ENCODE results near the gene PPP4R3A. TPM values are rescaled to one million over a fixed set of nuclear protein-coding genes. Genes with fewer than 3 reads are reported as not detected.
"Not testable (repeated sequence)": the region's sequence is repeated elsewhere in the genome, so short reads cannot be mapped to it uniquely, and the experiment has no call there.

The PPP4R3A gene
- total RNA-seq, 3 donors from 2014 or later = 83.9 to 127 (median 98.6) TPM

DNA sequence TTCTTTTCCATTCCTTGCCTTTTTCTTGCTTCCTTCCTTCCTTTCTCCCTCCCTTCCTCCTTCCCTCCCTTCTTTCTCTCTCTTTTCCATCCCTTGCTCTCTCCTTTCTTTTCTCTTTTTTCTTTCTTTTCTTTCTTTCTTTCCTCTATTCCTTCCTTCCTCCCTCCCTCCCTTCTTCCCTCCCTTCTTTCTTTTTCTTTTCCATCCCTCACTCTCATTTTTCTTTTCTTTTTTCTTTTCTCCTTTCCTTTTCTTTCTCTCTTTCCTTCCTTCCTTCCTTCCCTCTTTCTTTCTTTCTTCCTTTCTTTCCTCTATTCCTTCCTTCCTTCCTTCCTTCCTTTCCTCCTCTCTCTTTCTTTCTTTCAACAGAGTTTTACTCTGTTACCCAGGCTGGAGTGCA, 35.1 kb upstream of the PPP4R3A start:
- no peak for DNase-seq (ENCODE audit: low spot score in 2 of 2)
- Histone ChIP-seq H3K9me3 (peaks cover 0 to 10% of the 10 kb centered on the region in 2 donors), H3K4me3 (no peak overlapping the region), H3K27ac (no peak overlapping the region), H3K27me3 (no peaks in the 10 kb centered on the region), H3K4me1 (no peaks in the 10 kb centered on the region), H3K36me3 (no peaks in the 10 kb centered on the region)
- intact Hi-C loops (cut with DNase I; ENCODE audit: low total_unique reads) = no loop called here
- no peak for TF ChIP-seq POLR2AphosphoS5 (IDR thresholded peaks at IDR 0.05)
- no peak for TF ChIP-seq CTCF (IDR thresholded peaks at IDR 0.05)
- TF ChIP-seq POLR2A (IDR thresholded peaks at IDR 0.05) = no peak

DNA sequence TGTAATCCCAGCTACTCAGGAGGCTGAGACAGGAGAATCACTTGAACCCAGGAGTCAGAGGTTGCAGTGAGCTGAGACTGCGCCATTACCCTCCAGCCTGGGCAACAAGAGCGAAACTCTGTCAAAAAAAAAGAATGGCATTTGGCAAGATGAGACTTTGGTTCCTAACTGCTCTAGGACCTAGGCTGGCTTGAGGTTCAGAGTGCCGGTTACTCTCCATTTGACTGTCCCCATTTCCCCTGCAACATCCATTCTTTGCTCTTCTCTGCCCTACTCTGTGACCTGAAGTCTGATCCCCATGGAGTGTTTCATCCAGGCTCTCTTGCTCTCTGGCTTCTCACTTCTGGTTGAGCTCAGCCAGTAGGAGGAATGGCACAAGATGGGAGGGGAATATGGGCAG, 26.2 kb upstream of the PPP4R3A start:
- Histone ChIP-seq H3K36me3 (no peaks in the 10 kb centered on the region), H3K27ac (no peak overlapping the region), H3K9me3 (no peaks in the 10 kb centered on the region), H3K4me3 (no peak overlapping the region), H3K27me3 (no peaks in the 10 kb centered on the region), H3K4me1 (no peaks in the 10 kb centered on the region)
- TF ChIP-seq POLR2A (IDR thresholded peaks at IDR 0.05) (no peak), POLR2AphosphoS5 (IDR thresholded peaks at IDR 0.05) (no peak), CTCF (IDR thresholded peaks at IDR 0.05) (no peak)
- intact Hi-C loops (cut with DNase I; ENCODE audit: low total_unique reads) = no loop called here
- DNase-seq (ENCODE audit: low spot score in 2 of 2) = no peak

GRCh38 chr14:91534059-91534458, 23.9 kb upstream of the PPP4R3A start:
- H3K9me3 ChIP-seq; H3K4me1 ChIP-seq; H3K4me3 ChIP-seq; intact Hi-C loops (cut with DNase I; ENCODE audit: low total_unique reads); H3K36me3 ChIP-seq; DNase-seq (ENCODE audit: low spot score in 2 of 2); H3K27ac ChIP-seq; H3K27me3 ChIP-seq: not testable (repeated sequence)

GRCh38 chr14:91533623-91534022, 23.5 kb upstream of the PPP4R3A start:
- Histone ChIP-seq H3K36me3 (no peaks in the 10 kb centered on the region), H3K27me3 (no peaks in the 10 kb centered on the region), H3K9me3 (no peaks in the 10 kb centered on the region), H3K4me3 (no peak overlapping the region), H3K27ac (no peak overlapping the region), H3K4me1 (no peaks in the 10 kb centered on the region)
- TF ChIP-seq CTCF (IDR thresholded peaks at IDR 0.05) = no peak
- TF ChIP-seq POLR2AphosphoS5 (IDR thresholded peaks at IDR 0.05) = no peak
- no peak for TF ChIP-seq POLR2A (IDR thresholded peaks at IDR 0.05)
- DNase-seq (ENCODE audit: low spot score in 2 of 2) = no peak
- intact Hi-C loops (cut with DNase I; ENCODE audit: low total_unique reads) = no loop called here

DNA sequence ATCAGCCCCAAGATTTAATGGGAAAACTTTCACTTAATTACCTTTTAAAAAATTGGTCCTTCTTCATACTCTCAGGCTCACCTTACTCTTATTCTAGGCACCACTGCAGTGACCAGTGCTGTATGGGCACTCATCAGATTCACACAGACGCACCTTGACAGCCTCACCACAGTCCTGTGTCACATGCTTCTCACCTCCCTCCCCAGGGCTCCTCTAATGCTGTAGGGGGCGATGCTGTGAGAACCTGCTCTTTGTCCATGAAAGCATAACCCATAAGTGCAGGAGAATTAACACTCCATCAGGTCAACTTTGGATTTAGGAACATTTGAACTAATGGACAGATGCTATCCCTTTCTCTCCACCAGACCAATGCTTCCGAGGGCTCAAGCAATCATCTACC, 13.9 kb upstream of the PPP4R3A start:
- Histone ChIP-seq H3K4me1 (no peaks in the 10 kb centered on the region), H3K36me3 (no peaks in the 10 kb centered on the region), H3K9me3 (no peaks in the 10 kb centered on the region), H3K4me3 (no peak overlapping the region), H3K27me3 (no peaks in the 10 kb centered on the region), H3K27ac (no peak overlapping the region)
- TF ChIP-seq POLR2A (IDR thresholded peaks at IDR 0.05) = no peak
- TF ChIP-seq POLR2AphosphoS5 (IDR thresholded peaks at IDR 0.05) = no peak
- TF ChIP-seq CTCF (IDR thresholded peaks at IDR 0.05) = no peak
- intact Hi-C loops (cut with DNase I; ENCODE audit: low total_unique reads) = loop anchor here (5.0 kb wide), 2 partner anchors 1073 to 1503 kb away; no protein-coding TSS in a partner anchor
- no peak for DNase-seq (ENCODE audit: low spot score in 2 of 2)

GRCh38 chr14:91521061-91521640, 11.0 kb upstream of the PPP4R3A start:
- no peak for TF ChIP-seq CTCF (IDR thresholded peaks at IDR 0.05)
- no peak for TF ChIP-seq POLR2AphosphoS5 (IDR thresholded peaks at IDR 0.05)
- TF ChIP-seq POLR2A (IDR thresholded peaks at IDR 0.05) = no peak
- intact Hi-C loops (cut with DNase I; ENCODE audit: low total_unique reads) = loop anchor here (5.0 kb wide), 2 partner anchors 1076 to 1506 kb away; no protein-coding TSS in a partner anchor
- no peak for DNase-seq (ENCODE audit: low spot score in 2 of 2)
- no peaks in the 10 kb centered on the region for H3K27me3 ChIP-seq
- H3K4me3 ChIP-seq = no peak overlapping the region
- H3K9me3 ChIP-seq = no peaks in the 10 kb centered on the region
- H3K36me3 ChIP-seq = no peaks in the 10 kb centered on the region
- H3K27ac ChIP-seq = no peak overlapping the region
- H3K4me1 ChIP-seq = no peaks in the 10 kb centered on the region

Measured in breast epithelium (tissue), 4 donors.